HG03571 (cell line): Measurements from ENCODE around the gene DDN.

Experiments used
- ATAC-seq: cut with Tn5 transposase; IDR thresholded peaks from one replicate; pipeline ENCODE4 v1.9.1; 2021; ENCODE audit not compliant: unreplicated experiment

The DDN gene

DNA sequence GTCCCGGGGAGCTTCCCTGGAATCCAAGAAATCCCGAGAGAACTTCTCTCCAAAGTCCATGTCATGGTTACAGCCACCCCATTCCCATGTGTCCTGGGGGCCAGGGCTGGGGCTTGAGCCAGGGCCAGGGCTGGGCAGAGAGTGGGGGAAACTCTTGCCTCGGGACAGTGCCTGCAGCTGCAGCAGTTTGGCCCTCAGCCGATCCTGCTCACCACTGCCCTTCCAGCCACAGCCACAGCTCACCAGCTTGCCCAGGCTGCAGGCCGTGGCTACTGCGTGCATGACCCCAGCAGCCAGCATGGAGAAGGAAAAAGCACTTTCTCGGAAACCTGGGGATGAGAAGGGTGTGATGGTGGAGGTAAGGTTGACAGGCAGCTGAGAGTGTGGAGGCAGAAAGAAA is 31.2 kb downstream of the DDN start:
- ATAC-seq: no peak

DNA sequence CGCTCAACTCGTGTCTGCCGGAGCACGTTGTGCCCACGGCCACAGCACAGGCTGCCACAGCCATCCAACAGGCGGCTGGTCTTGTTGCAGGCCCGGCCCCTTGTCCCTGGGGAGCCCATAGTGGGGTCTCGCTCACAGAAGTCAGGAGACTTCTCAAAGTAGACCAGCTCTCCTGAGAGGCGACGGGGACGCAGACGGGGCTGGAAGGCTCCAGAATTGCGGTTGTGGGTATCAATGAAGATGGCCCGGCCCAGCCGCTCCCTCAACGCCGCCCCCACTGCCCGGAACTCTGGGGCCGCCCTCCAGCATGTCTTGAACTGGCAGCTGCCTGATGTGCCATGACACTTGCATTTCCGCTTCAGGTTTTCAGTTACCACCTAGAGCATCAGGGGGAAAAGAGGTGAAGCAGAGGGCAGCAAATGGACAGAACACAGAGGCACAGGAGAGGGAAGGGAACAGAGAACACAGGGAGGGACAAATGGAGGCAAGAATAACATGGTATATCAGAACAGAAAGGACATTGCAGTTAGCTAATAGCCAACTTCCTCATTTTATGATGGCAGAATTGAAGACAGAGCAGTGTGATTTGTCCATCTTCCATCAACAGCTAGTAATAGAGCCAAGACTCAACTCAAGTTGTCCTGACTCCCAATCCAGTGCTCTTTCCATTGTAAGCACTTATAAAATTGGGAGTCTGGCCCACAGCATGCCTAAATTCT is 32.8 kb downstream of the DDN start:
- ATAC-seq: no peak

DNA sequence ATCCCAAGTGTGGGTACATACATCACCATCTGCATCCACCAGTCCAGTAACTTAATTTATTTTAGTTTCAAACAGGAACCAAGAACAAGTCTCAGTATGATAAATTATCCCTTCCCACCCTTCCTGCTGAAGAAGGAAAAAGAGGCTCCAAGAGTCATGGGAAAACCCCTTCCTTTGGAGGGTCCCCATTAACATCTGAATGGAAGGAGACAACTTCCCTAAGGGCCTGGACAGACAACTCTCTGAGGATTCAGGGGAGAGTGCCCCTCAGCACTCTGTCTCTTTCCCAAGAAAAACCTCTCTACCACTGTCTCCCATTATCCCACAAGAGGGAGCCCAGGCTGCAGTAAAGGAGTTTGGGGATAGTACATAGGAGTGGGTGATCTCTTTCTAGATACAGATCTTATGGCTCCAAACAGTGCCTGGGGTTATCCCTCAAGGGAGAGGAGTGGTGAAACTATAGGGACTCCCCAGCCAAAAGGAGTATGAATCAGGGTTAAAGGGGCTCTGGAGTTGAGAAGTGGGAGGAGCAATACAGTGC is 33.8 kb downstream of the DDN start:
- no peak for ATAC-seq

DNA sequence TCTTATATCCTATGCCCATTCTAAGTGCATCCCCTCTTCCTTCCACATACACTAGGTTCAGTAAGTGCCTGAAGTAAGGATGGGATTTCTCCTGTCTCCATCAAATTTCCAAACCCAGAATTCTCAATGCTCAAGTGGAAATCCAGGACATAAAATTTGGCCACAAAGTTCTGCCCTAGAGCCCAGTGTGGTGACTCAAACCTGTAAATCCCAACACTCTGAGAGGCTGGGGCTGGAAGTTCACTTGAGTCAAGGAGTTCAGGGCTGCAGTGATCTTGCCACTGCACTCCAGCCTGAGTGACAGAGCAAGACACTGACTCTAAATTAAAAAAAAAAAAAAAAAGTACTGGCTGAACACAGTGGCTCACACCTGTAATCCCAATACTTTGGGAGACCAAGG is 37.4 kb downstream of the DDN start:
- no peak for ATAC-seq

DNA sequence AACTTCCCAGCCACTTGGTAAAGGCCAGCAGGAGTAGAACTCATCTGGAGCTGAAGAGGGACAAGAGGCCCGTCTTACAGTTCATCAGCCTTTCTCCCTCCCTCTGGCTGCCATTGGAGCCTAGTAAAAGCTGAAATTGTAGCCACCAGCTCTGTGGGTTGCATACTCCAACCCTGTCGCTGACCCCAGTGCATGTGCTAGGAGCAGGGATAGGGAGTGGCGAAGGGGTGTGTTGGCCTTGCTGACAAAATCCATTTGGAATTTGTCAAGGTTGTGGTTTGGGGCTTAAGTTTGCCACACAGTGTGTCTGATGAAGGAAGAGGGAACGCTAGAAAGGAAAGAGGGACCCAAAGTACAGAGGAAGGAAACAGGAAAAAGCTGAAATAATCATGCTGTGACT is 37.8 kb downstream of the DDN start:
- ATAC-seq: no peak

DNA sequence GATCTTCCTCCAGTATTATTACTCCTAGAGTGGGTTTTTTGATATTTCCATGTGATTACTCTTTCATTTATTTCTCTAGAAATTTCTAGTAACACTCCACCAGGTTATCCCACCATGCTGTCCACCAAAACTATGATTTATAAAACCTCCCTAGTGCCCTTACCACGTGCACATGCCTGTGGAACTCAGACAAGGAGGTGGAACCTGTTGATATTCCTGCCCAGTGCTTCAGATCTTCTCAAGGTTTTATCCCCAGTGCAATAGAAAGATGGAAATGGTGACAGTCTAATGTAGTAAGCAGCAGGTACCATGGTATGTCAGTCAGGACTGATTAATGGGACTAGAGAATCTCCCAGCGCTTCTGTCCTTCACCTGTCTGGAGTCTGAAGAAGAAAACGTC is 38.3 kb downstream of the DDN start:
- no peak for ATAC-seq

DNA sequence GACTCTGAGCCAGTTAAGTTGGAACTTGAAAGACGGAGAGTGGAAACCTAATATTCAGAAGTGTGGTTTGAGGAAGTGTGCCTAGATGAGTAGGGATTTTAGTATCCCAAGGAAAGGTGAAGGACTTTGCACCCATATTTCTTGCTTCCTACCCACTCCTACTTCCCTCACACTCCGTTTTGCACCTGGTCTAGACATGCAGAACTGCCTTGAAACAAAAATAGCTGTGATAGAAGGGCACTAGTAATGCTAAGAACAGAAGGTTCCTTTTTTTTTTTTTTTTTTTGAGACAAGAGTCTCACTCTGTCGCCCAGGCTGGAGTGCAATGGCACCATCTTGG is 41.2 kb downstream of the DDN start:
- no peak for ATAC-seq

DNA sequence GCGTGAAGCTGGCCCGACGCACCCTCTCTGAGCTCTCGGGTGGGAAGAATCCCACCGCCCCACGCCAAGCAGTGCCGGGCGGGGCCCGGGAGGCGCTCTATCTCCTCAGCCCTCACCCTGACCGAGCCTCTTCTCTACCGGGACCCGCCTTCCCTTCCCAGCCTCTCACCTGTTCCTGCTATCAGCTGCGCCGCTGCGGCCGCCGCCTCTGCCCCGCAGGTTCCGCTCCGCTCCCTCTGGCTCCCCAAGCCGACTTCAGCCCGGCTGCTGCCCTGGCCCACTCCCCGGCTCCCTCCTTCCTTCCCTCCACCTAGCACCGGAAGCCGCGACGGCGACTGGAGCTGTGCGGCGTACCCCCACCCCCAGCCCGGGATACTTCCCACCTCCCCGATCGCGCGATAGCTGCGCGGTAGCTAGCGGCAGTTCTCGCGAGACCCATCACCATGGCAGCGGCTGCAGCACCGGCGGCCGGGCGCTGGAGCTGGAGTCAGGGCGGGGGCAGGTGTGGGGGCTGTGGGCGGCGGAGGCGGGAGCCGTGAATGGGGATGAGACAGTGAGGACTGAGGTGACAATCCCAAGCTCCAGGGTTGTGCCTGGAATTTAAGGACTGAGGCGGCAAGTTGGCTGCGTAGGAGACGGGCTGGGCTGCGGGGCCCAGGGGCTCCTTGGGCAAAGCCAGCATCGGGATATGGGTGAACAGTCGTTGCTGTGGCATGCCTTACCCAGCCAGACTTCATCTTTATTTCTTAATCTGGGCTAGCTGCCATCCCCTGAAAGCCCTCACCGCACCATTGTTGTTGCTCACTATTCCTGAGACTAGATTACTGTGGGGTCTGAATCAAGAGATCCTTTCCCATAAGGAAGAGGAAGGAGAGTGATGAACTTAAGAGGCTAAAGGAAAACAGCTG is 41.8 kb downstream of the DDN start, which contains the start of gene ARF3:
Gene ARF3 (minus strand): TSS at position 347 of the 908 bp plus-strand sequence. CDS start 16,392 bp downstream, outside the sequence.
- peak; percentile 83 for ATAC-seq

DNA sequence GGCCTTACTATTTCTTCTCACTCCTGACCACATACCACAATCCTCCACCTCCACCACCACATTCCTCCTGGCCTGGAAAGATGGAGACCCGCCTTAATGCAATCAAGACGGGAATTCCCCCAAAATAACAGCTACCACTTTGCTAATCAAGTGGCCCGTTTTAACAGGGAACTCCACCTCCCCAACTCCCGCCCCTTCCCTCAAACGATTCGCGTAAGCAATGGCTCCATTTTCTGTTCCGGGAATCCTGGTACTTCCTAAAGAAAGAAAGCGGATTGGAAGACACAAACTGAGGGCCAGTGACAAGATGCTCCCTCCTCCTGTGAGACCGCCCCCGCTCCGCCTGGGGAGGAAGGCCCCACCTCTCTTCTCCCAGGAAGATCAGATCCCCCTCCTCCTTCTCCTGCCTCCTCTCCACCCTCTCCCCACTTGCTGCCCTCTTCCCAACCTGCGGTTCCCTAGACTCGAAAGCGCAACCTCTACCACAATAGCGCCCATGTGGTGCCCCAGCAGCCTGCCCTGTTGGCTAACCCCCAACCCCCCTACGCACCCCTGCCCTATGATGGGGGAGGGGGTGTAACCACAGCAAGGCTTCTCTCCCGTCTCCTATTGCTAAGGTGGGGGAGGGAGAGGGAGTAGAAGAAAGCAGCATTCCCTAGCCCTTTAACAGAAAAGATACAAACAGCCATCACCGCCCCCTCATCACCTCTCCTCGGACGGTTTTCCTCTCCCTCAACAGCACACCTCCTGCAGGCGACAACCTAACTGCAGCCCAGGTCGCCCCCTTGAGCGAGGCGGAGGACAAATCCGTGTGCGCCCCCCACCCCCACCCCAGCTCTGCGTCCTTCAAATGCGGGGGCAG is 42.7 kb downstream of the DDN start:
- ATAC-seq: peak; percentile 4

DNA sequence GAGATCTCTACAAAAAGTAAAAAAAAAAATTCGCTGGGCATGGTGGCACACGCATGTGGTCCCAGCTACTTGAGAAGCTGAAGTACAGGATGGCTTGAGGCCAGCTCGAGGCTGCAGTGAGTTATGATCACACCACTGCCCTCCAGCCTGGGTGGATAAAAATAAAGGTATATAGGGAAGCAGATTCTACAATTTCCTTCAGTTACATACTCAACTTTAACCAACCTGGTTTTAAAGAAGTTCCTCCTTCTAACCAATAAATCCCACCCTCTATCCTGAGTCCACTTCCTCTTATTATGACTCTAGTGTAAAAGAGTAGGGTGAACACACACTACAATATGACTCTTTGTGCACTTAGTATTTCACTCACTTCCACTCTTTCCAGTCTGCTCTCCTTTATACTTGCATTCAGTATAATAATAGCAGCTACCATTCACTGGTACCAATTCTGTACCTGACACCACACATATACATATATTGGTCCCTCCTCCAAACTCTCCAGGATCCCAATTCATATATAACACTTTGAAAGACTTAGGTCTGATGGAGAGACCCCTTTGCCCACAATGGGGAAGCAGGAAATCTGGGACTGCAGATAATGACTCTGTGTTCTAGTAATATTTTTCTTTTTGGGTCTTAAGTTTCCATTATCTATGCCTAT is 44.2 kb downstream of the DDN start:
- no peak for ATAC-seq

DNA sequence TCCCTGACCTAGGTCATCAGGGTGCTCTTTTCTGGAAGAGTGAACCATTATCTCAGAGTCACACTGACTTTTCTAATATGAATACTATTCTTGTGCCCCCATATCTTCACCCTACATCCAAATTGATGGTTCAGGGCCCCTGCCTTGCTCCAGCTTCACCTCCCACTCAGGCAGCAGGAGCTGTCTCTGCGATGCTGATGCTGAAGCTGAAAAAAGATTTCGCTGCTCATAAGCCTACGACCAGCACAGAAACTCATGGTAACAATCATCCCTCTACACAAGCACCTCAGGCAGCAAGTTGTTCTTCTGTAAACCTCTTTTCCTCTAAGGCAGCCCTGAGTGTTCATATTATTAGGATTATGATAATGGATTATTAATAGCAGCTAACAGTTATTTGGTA is 45.1 kb downstream of the DDN start:
- ATAC-seq: no peak

DNA sequence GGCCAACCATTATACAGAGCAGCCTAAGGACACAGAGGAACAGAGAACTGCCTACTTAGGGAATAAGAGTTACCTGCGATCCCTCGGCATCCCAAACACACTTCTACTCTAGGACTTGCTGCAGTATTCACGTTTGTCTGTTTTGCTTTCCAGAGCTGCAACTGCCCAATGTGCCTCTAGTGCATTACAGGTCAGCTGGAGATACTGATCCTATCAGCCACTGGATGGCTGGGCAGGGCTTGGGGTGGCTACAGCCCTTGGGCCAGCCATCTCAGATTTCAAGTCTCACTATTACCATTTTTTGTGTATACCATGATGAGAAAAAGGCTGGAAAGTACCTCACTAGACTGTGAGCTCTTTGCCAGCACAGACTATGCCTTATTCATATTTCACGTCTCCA is 46.5 kb downstream of the DDN start:
- no peak for ATAC-seq

DNA sequence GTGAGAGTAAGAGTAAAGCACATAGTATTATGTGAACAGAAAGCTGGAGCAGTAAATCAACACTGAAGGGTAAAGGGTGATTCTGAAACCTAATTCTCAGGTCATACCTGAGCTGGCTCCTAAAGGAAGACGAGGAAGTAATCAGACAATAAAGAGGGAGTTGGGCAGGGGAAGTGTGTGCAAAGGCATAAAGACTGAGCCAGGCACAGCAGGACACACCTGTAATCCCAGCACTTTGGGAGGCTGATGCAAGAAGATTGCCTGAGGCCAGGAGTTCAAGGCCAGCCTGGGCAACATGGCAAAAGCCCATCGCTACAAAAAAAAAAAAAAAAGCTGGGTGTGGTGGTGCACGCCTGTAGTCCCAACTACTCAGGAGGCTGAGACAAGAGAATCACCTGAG is 51.4 kb downstream of the DDN start:
- no peak for ATAC-seq

DNA sequence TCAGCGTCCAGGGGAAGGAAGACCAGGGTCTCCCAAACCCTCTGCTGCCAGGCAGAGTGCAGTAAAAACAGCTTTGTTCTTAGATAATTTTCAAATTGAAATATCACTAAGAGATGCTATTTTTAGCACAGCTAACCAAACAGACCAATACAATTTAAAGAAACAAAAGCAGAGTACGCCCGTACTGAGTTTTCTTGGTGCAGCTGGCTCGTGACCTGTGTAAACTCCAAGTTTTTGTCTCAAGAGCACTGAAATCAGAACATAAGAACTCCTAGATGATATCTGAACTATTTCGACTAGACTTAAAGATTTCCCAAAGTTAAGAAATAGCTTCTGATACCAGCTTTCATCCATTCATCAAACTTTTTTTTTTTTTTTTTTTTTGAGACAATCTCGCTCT is 52.2 kb downstream of the DDN start:
- no peak for ATAC-seq

DNA sequence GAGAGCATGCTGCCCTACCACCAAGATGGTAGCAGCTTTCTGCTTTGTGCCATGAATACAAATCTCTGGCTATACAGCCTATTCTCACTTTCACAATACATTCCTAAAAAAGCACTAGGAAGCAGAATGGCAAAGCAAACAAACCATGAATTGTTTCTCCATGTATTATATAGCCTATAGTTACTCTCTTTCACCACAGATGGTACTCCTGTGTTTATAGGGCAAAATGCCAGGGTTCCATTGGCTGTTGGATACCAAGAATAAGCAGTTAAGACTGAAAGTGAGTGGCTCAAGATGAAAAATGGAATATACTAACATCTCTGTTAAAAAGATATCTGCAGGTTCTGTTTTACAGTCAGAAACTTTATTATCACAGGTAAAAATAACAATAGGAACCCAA is 53.0 kb downstream of the DDN start:
- no peak for ATAC-seq
